Endodermal cell (in vitro differentiated cells): ENCODE measurements around the gene DHX29. TPM values are rescaled to one million over a fixed set of nuclear protein-coding genes. Genes with fewer than 3 reads are reported as not detected.

ENCODE experiments used
- DNase-seq: peaks from one replicate; pipeline ENCODE4 v3.0.0-alpha.2; 2017
- H3K27ac ChIP-seq: 2 replicates; pipeline ENCODE4 v1.5.1; 2013; ENCODE audit warnings: mild to moderate bottlenecking, low read depth, low read length, moderate library complexity
- H3K27me3 ChIP-seq: 2 replicates; pipeline ENCODE4 v1.6.1; 2013; ENCODE audit warnings: mild to moderate bottlenecking, low read length, moderate library complexity; ENCODE audit not compliant: insufficient read depth, control insufficient read depth, poor library complexity, severe bottlenecking
- H3K36me3 ChIP-seq: 2 replicates; pipeline ENCODE4 v1.7.0; 2013; ENCODE audit warnings: mild to moderate bottlenecking, low read length, moderate library complexity; ENCODE audit not compliant: control insufficient read depth, insufficient read depth
- H3K4me1 ChIP-seq: one replicate; pipeline ENCODE4 v1.7.0; 2013; ENCODE audit warnings: low read length; ENCODE audit not compliant: control insufficient read depth, insufficient read depth
- H3K4me3 ChIP-seq: 2 replicates; pipeline ENCODE4 v1.5.1; 2013; ENCODE audit warnings: mild to moderate bottlenecking, low read length, moderate library complexity
- H3K9ac ChIP-seq: 2 replicates; pipeline ENCODE4 v1.6.1; 2013; ENCODE audit warnings: mild to moderate bottlenecking, low read length, moderate library complexity; ENCODE audit not compliant: poor library complexity, severe bottlenecking; ENCODE audit errors: extremely low read depth
- H3K9me3 ChIP-seq: 2 replicates; pipeline ENCODE4 v1.6.1; 2013; ENCODE audit warnings: mild to moderate bottlenecking, low read length, moderate library complexity; ENCODE audit not compliant: control insufficient read depth
- H3K27ac Mint-ChIP-seq: 2 replicates; pipeline ENCODE4 v1.8.0; 2020; ENCODE audit warnings: mixed read lengths
- H3K27me3 Mint-ChIP-seq: 2 replicates; pipeline ENCODE4 v1.8.0; 2021; ENCODE audit warnings: mild to moderate bottlenecking, mixed read lengths; ENCODE audit not compliant: insufficient read depth
- H3K36me3 Mint-ChIP-seq: 2 replicates; pipeline ENCODE4 v1.8.0; 2020; ENCODE audit warnings: low read depth, mixed read lengths
- H3K4me1 Mint-ChIP-seq: 2 replicates; pipeline ENCODE4 v1.8.0; 2020; ENCODE audit warnings: mixed read lengths
- H3K4me3 Mint-ChIP-seq: 2 replicates; pipeline ENCODE4 v1.8.0; 2020; ENCODE audit warnings: mild to moderate bottlenecking, moderate library complexity, mixed read lengths
- H3K9me3 Mint-ChIP-seq: 2 replicates; pipeline ENCODE4 v1.8.0; 2020; ENCODE audit warnings: mild to moderate bottlenecking, mixed read lengths
- CTCF ChIP-seq: fragments of 200-600 bp; sonication (generic); conservative IDR thresholded peaks from 2 replicates; pipeline ENCODE4 v1.5.0; 2021; ENCODE audit warnings: antibody characterized with exemption, mild to moderate bottlenecking
- WGBS, 2 experiments: methylation state at CpG; one replicate each; pipeline versions ENCODE4 v1.1.5 to v1.1.7; 2013; ENCODE audit warnings: missing lambda C conversion rate in 2 of 2, mixed read lengths in 1 of 2; ENCODE audit not compliant: insufficient coverage in 1 of 2, insufficient read length in 1 of 2; 5-methylcytosine and 5-hydroxymethylcytosine counted together
- total RNA-seq, 2 donors: library from RNA; stranded (reverse); fragmentation: NEBNext Ultra II Directional in 1 of 2; extraction: Animal tissue kit (Norgen Biotek cat#: 25700) in 1 of 2; gene quantifications; 2 replicates in 1 of 2; 3 replicates in 1 of 2; pipeline ENCODE4 v1.2.1, GENCODE V29; 2021

DHX29 gene
- total RNA-seq, 2 donors from 2014 or later, result 27.9 to 29.0 TPM

GRCh38 chr5:55338810-55339243 lies 31.3 kb upstream of the DHX29 start:
- no peak for TF ChIP-seq CTCF
- Mint-ChIP-seq H3K27ac (no peak overlapping the region), H3K4me1 (no peaks in the 10 kb centered on the region), H3K9me3 (no peaks in the 10 kb centered on the region), H3K4me3 (no peak overlapping the region), H3K27me3 (no peaks in the 10 kb centered on the region), H3K36me3 (peaks cover 41% of the 10 kb centered on the region)
- H3K9ac ChIP-seq, result no peak overlapping the region
- H3K27ac ChIP-seq, result no peak overlapping the region
- H3K27me3 ChIP-seq, result no peaks in the 10 kb centered on the region
- no peaks in the 10 kb centered on the region for H3K4me1 ChIP-seq
- H3K4me3 ChIP-seq, result no peak overlapping the region
- DNase-seq, result no peak
- WGBS, 2 experiments, result 73 to 92% methylated on average over 2 to 5 of the region's 5 CpGs
- no peaks in the 10 kb centered on the region for H3K9me3 ChIP-seq
- peaks cover 62% of the 10 kb centered on the region for H3K36me3 ChIP-seq

- peaks cover 48% of the 10 kb centered on the region for H3K36me3 Mint-ChIP-seq
- TF ChIP-seq CTCF, result no peak
- DNase-seq, result no peak
- Histone ChIP-seq H3K9me3 (no peaks in the 10 kb centered on the region), H3K27ac (no peak overlapping the region), H3K27me3 (no peaks in the 10 kb centered on the region), H3K4me1 (no peaks in the 10 kb centered on the region), H3K9ac (no peak overlapping the region), H3K36me3 (peaks cover 62% of the 10 kb centered on the region), H3K4me3 (no peak overlapping the region)
- H3K4me1 Mint-ChIP-seq, result no peaks in the 10 kb centered on the region
- no peak overlapping the region for H3K27ac Mint-ChIP-seq
- no peaks in the 10 kb centered on the region for H3K27me3 Mint-ChIP-seq
- no peak overlapping the region for H3K4me3 Mint-ChIP-seq
- H3K9me3 Mint-ChIP-seq, result no peaks in the 10 kb centered on the region
- WGBS, 2 experiments, result 95% methylated on average over 2 of the region's 2 CpGs; no CpG with 5 or more reads in 1 of the 2 experiments
Observed at GRCh38 chr5:55338092-55338613, 30.7 kb upstream of the DHX29 start.

GRCh38 chr5:55333811-55334210 lies 26.3 kb upstream of the DHX29 start:
- TF ChIP-seq CTCF, result no peak
- Histone ChIP-seq H3K27ac (no peak overlapping the region), H3K4me1 (no peaks in the 10 kb centered on the region), H3K27me3 (no peaks in the 10 kb centered on the region), H3K36me3 (peaks cover 63% of the 10 kb centered on the region), H3K4me3 (no peak overlapping the region), H3K9ac (no peak overlapping the region), H3K9me3 (no peaks in the 10 kb centered on the region)
- DNase-seq, result no peak
- Mint-ChIP-seq H3K4me3 (no peak overlapping the region), H3K9me3 (no peaks in the 10 kb centered on the region), H3K4me1 (no peaks in the 10 kb centered on the region), H3K27ac (no peak overlapping the region), H3K27me3 (no peaks in the 10 kb centered on the region), H3K36me3 (peaks cover 67% of the 10 kb centered on the region)
- 96 to 99% methylated on average over 2 of the region's 2 CpGs for whole genome bisulfite sequencing, 2 experiments
